HG02943 (cell line): ENCODE results near the gene LSAMP.
"Not testable (repeated sequence)": the region's sequence is repeated elsewhere in the genome, so short reads cannot be mapped to it uniquely, and the experiment has no call there.

Experiments
- ATAC-seq: cut with Tn5 transposase; IDR thresholded peaks from one replicate; pipeline ENCODE4 v1.9.1; 2021; ENCODE audit warnings: mild to moderate bottlenecking, low read depth, moderate library complexity; ENCODE audit not compliant: unreplicated experiment

The LSAMP gene

DNA sequence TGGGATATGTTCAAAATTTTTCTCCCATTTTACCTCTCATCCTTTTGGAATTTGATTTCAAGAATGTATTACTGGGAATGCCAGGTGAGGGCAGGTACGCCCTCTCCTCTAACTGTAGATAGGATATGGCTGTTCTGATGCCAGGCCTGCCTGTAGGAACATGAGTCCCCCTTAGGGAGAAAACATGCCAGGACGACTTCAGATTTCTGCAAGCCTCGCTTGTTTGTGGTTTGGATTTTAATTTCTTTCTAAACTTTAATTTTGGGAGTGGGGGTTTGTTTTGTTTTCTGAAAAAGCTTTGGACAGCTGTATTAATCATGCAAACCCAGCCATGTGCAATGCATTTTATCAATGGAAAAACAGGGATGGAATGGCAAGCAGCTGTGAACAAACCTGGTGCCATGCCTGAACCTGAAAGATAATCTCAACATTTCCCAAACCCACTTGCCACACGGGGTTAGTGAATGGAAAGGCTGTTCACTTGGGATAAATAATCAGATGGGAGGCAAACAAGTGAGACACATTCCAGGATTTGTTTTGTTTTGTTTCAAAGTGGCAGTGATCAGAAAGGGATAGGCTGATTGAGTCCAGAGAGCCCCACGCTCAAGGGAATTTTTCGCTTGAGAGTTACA lies 614.4 kb downstream of the LSAMP start:
- ATAC-seq = no peak

DNA sequence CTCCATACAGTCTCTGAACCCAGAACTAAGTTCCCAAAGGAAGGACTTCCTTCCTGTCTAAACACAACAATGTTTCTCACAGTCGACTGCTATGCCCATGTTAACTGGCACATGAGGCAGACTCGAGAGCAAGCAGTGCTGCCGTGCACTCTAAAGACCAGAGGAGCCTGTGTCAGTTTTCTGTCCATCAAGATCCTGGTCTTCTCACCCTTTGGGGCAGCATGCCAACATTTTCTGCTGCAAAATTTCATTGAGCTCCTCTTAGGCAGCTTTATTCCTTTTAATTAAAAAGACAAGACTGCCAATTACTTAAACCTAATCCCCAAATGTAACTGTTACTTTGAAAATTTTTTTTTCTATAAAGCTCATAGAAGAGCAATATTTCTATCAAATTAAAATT lies 616.9 kb downstream of the LSAMP start:
- ATAC-seq = no peak

DNA sequence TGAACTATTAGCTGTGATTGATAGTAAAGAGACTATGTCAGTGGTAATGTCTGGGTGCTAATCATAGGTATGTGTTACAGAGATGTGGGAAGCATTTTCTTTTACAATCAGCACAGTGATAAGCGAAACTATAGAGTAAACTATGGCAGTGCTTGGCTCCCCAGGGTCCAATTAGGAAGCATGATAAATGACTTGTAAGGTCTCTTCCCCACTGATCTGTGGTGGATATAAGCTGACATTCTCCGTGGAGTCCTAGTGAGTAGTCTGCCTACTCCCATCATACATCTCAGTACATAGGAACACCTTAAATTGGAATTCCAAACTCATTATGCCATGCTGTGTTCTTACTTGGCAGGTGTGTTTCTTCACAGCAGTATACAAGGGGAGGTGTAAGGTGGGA lies 617.8 kb downstream of the LSAMP start:
- ATAC-seq = no peak

- ATAC-seq = no peak
These were observed 620.2 kb downstream of the LSAMP start for GRCh38 chr3:115825046-115825445.

DNA sequence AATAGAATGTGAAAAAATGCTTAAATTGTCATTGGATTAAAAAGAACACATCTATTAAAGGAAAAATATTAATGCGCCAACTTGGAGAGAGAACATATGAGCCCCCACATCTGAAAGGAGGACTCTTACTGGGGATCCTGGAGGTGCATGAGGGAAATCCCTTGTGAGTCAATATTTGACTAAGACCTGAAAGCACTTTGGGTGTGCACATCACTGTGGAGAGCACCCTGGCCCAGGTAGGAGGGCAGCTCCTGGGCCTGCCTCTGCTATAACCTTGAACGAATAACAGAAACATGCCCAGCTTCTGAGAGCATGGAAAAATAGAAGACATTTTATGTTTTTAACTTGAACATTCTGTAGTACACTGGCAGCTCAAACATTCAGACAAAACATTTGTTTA lies 622.2 kb downstream of the LSAMP start:
- ATAC-seq = no peak

GRCh38 chr3:115822579-115822978 lies 622.7 kb downstream of the LSAMP start:
- ATAC-seq = no peak

- peak; percentile 92 for ATAC-seq
These were observed 625.4 kb downstream of the LSAMP start for GRCh38 chr3:115819785-115820384.

GRCh38 chr3:115814778-115815380 lies 630.4 kb downstream of the LSAMP start:
- ATAC-seq = no peak

GRCh38 chr3:115814006-115814405 lies 631.3 kb downstream of the LSAMP start:
- no peak for ATAC-seq

GRCh38 chr3:115808816-115809215 lies 636.5 kb downstream of the LSAMP start:
- no peak for ATAC-seq

DNA sequence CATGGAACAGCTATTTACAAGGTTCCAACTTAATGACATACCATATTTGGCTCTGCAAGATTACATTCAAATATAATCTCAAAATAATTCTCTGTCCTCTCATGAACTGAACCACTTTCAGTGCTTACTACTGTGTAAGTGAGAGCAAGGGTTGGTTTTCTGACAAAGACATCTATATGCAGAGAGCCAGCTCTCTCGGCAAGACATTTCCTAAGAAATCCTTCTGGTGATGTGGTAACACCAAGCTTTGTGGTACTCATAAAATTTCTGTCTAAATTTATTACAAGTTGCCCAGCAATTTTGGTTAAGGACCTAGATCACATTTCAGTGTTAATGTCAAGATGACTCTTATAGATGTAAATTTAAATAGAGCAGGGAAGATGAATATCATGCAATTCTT lies 637.0 kb downstream of the LSAMP start:
- ATAC-seq = no peak

- ATAC-seq = no peak
These were observed 638.8 kb downstream of the LSAMP start for GRCh38 chr3:115806501-115806900.

DNA sequence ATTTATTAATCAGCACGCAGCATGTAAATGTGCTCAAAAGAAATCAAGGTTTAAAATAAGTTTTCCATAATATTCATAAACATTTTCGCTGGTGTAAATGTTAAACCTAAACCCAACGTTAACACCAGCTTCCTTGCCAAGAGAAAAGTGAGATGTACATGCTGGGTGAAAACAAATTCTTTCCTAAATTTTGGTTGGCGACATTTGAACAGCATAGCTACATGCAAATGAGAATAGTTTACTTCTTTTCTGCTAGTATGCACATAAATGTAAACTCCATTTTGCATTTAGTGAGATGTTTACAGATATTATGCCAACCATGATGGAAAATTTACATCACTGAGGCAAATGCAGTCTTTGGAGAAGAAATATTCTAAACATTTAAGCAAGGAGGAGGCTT lies 639.8 kb downstream of the LSAMP start:
- no peak for ATAC-seq

GRCh38 chr3:115804713-115805119 lies 640.6 kb downstream of the LSAMP start:
- no peak for ATAC-seq

- no peak for ATAC-seq
These were observed 641.1 kb downstream of the LSAMP start for GRCh38 chr3:115804200-115804599.

DNA sequence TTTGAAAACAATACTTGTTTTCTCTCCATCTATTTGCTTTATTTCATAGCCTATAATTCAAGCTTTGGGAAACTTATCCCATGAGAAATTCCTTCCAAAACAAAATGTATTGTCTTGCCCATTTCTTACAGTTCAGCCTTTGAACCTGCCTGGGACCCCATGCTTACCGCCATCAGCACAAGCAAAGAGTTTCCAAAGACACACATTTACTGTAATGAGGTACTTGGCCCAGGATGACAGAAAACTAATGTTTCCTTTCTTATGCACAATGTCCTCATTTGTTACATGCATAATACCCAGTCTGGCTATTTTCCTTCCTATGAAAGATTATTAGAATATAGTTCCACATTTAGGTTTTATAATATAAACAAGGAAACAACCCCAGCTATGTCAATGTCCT lies 641.6 kb downstream of the LSAMP start:
- ATAC-seq = no peak

DNA sequence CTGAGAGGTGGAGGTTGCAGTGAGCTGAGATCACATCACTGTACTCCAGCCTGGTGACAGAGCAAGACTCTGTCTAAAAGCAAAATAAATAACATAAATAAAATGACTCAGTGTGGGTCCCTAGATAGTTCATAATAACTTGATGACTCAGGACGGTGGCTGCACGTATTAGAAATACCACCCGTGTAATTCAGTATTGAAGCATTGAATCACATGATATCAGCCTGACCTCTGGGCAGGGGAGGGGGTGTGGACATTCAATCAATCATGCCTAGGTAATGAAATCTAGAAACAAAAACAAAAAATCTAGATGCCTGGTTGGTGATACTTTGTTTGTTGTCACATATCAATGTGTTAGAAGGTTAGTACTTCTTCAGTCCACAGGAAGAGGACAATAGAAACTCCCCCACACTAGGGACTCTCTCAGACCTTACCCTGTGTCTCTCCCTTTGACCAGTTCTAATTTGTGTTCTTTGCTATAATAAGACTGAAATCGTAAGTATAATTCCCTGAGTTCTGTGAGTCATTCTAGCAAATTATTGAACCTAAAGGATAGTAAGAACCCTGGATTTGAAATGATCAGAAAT lies 644.7 kb downstream of the LSAMP start:
- no peak for ATAC-seq

DNA sequence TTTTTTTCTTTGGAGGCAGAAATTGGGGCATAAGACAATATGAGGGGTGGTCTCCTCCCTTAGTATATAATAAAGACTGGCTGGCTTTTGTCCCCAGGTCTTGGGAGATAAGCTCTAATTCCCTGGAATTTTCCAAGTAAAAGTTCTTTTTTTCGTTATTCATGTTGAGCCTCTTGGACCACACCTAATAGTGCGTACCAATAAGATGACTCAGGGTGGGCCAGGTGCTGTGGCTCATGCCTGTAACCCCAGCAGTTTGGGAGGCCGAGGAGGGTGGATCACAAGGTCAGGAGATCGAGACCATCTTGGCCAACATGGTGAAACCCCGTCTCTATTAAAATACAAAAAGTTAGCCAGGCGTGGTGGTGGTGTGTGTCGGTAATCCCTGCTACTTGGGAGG lies 645.2 kb downstream of the LSAMP start:
- not testable (repeated sequence) for ATAC-seq

GRCh38 chr3:115792206-115792955 lies 652.9 kb downstream of the LSAMP start:
- ATAC-seq = peak; percentile 97

DNA sequence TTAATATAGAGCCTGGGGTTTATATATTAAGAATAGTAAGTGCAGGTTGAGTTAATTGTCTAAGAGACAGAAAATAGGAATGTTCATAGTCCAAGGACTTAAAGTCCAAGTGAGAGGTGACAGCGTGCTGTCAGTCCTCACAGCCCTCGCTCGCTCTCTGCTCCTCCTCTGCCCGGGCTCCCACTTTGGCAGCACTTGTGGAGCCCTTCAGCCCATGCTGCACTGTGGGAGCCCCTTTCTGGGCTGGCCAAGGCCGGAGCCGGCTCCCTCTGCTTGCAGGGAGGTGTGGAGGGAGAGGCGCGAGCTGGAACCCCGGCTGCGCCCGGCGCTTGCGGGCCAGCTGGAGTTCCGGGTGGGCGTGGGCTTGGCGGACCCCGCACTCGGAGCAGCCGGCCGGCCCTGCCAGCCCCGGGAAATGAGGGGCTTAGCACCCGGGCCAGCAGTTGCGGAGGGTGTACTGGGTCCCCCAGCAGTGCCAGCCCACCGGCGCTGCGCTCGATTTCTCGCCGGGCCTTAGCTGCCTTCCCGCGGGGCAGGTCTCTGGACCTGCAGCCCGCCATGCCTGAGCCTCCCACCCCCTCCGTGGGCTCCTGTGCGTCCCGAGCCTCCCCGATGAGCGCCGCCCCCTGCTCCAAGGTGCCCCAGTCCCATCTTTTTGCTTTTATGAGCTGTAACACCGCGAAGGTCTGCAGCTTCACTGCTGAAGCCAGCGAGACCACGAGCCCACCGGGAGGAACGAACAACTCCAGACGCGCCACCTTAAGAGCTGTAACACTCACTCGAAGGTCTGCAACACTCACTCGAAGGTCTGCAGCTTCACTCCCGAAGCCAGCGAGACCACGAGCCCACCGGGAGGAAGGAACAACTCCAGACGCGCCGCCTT lies 653.8 kb downstream of the LSAMP start:
- ATAC-seq = not testable (repeated sequence)
